ENCODE data around the gene FAU. TPM values are rescaled to one million over a fixed set of nuclear protein-coding genes. Genes with fewer than 3 reads are reported as not detected.

The FAU gene
- total and polyA plus RNA-seq, 2 of the 13 experiments (the other 11 are each of a cell fraction or from before 2014, with no cell fraction given) = 374 to 869 TPM

DNA sequence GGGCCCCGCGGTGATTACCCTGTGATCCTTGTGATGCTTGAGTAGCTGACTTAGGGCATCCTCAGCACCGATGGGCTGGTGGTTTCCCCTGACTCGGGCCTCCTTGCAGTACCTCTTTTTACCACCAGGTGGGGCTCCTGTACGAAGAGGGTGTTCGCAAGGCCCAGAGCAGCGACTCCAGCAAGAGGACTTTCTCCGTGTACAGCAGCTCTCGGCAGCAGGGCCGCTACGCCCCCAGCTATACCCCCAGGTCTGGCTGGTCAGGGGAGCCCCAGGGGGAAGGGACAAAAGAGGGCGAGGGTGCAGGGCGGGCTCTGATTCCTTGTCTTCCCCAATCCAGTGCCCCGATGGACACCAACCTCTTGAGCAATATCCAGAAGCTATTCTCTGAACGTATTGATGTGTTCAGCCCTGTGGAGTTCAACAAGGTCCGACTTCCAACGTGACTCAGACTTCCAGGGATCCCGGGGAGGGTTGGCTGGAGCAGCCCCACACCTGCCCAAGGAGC, 11.5 kb downstream of the FAU start (continued):
- TF ChIP-seq, protein P1, sequence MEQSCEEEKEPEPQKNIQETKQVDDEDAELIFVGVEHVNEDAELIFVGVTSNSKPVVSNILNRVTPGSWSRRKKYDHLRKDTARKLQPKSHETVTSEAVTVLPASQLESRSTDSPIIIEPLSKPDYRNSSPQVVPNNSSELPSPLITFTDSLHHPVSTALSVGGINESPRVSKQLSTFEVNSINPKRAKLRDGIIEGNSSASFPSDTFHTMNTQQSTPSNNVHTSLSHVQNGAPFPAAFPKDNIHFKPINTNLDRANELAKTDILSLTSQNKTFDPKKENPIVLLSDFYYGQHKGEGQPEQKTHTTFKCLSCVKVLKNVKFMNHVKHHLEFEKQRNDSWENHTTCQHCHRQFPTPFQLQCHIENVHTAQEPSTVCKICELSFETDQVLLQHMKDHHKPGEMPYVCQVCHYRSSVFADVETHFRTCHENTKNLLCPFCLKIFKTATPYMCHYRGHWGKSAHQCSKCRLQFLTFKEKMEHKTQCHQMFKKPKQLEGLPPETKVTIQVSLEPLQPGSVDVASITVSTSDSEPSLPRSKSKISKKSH (CRISPR knock-in tag; IDR thresholded peaks at IDR 0.05; ENCODE audit: borderline replicate concordance) = no peak
- TF ChIP-seq, protein P2, sequence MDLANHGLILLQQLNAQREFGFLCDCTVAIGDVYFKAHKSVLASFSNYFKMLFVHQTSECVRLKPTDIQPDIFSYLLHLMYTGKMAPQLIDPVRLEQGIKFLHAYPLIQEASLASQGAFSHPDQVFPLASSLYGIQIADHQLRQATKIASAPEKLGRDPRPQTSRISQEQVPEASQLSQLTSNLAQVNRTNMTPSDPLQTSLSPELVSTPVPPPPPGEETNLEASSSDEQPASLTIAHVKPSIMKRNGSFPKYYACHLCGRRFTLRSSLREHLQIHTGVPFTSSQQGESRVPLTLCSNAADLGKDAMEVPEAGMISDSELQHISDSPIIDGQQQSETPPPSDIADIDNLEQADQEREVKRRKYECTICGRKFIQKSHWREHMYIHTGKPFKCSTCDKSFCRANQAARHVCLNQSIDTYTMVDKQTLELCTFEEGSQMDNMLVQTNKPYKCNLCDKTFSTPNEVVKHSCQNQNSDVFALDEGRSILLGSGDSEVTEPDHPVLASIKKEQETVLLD (CRISPR knock-in tag; IDR thresholded peaks at IDR 0.05; ENCODE audit: low read depth) = no peak
- no peak for TF ChIP-seq ZNF10 (CRISPR knock-in tag; IDR thresholded peaks at IDR 0.05; ENCODE audit: borderline replicate concordance, low read depth)
- TF ChIP-seq, protein P3, sequence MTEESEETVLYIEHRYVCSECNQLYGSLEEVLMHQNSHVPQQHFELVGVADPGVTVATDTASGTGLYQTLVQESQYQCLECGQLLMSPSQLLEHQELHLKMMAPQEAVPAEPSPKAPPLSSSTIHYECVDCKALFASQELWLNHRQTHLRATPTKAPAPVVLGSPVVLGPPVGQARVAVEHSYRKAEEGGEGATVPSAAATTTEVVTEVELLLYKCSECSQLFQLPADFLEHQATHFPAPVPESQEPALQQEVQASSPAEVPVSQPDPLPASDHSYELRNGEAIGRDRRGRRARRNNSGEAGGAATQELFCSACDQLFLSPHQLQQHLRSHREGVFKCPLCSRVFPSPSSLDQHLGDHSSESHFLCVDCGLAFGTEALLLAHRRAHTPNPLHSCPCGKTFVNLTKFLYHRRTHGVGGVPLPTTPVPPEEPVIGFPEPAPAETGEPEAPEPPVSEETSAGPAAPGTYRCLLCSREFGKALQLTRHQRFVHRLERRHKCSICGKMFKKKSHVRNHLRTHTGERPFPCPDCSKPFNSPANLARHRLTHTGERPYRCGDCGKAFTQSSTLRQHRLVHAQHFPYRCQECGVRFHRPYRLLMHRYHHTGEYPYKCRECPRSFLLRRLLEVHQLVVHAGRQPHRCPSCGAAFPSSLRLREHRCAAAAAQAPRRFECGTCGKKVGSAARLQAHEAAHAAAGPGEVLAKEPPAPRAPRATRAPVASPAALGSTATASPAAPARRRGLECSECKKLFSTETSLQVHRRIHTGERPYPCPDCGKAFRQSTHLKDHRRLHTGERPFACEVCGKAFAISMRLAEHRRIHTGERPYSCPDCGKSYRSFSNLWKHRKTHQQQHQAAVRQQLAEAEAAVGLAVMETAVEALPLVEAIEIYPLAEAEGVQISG (CRISPR knock-in tag; IDR thresholded peaks at IDR 0.05) = 0 out of 2 replicates have a peak, but pooled peaks have one; percentile 17
- peak; percentile 19; the same call in 1 of the 2 replicates for TF ChIP-seq PHF20 (CRISPR knock-in tag; IDR thresholded peaks at IDR 0.05)
- no peak for TF ChIP-seq ZNF264 (CRISPR knock-in tag; IDR thresholded peaks at IDR 0.05)
- peak; percentile 28; the same call in 1 of the 2 replicates for TF ChIP-seq ZNF350 (CRISPR knock-in tag; IDR thresholded peaks at IDR 0.05; ENCODE audit: borderline replicate concordance, low read depth)
- TF ChIP-seq ZBTB40 (IDR thresholded peaks at IDR 0.05) = no peak
- no peak for TF ChIP-seq ZBTB40 (CRISPR knock-in tag; IDR thresholded peaks at IDR 0.05)
- TF ChIP-seq THAP7 (CRISPR knock-in tag; IDR thresholded peaks at IDR 0.05) = no peak
- TF ChIP-seq ZNF614 (CRISPR knock-in tag; IDR thresholded peaks at IDR 0.05; ENCODE audit: borderline replicate concordance) = 0 out of 2 replicates have a peak, but pooled peaks have one; percentile 44
- peak; percentile 58 for TF ChIP-seq GATAD2A (CRISPR knock-in tag; IDR thresholded peaks at IDR 0.05)
- no peak for TF ChIP-seq ZNF564 (CRISPR knock-in tag; IDR thresholded peaks at IDR 0.05)
- TF ChIP-seq KDM5B (CRISPR knock-in tag; IDR thresholded peaks at IDR 0.05; ENCODE audit: borderline replicate concordance) = no peak

Data from HepG2 (cell line).